HG03064 (cell line): Measurements from ENCODE around the gene CD300A.
"Not testable (repeated sequence)": the region's sequence is repeated elsewhere in the genome, so short reads cannot be mapped to it uniquely, and the experiment has no call there.

Experiments used
- ATAC-seq: cut with Tn5 transposase; IDR thresholded peaks from one replicate; pipeline ENCODE4 v1.9.1; 2021; ENCODE audit warnings: low read depth; ENCODE audit not compliant: unreplicated experiment

The CD300A gene

DNA sequence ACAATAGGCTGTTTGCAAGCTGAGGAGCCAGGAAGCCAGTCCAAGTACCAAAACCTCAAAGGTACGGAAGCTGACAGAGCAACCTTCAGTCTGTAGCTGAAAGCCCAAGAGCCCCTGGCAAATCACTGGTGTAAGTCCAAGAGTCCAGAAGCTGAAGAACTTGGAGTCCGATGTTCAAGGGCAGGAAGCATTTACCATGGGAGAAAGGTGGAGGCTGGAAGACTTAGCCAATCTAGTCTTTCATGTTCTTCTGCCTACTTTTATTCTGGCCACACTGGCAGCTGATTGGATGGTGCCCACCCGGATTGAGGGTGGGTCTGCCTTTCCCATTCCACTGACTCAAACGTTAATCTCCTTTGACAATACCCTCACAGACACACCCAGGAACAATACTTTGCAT, 49.5 kb downstream of the CD300A start:
- ATAC-seq = no peak

- ATAC-seq = no peak
Measured at GRCh38 chr17:74516561-74517328, 50.3 kb downstream of the CD300A start.

- ATAC-seq = not testable (repeated sequence)
Measured at GRCh38 chr17:74518413-74518981, 52.1 kb downstream of the CD300A start.

DNA sequence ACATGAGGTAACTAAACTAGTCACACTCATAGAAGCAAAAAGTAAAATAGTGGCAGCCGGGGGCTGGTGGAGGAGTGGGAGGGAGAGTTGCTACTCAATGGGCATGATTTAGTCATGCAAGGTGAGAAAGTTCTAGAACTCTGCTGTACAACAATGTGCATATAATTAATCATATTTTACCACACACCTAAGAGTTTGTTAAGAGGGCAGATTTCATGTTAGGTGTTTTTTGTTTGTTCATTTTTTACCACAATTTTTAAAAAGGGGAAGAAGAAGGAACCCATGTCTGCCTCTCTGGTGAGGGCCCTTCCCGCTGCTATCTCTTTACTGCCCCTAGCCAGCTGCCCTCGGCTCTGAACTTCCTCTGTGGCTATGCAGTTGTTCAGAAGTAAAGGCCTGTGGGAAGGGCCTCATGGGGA, 53.6 kb downstream of the CD300A start:
- ATAC-seq = no peak

- no peak for ATAC-seq
Measured at GRCh38 chr17:74520790-74521480, 54.5 kb downstream of the CD300A start.

- ATAC-seq = no peak
Measured at GRCh38 chr17:74521701-74522201, 55.3 kb downstream of the CD300A start.

- ATAC-seq = no peak
Measured at GRCh38 chr17:74522381-74523105, 56.1 kb downstream of the CD300A start.

GRCh38 chr17:74523308-74523707, 56.9 kb downstream of the CD300A start:
- no peak for ATAC-seq

DNA sequence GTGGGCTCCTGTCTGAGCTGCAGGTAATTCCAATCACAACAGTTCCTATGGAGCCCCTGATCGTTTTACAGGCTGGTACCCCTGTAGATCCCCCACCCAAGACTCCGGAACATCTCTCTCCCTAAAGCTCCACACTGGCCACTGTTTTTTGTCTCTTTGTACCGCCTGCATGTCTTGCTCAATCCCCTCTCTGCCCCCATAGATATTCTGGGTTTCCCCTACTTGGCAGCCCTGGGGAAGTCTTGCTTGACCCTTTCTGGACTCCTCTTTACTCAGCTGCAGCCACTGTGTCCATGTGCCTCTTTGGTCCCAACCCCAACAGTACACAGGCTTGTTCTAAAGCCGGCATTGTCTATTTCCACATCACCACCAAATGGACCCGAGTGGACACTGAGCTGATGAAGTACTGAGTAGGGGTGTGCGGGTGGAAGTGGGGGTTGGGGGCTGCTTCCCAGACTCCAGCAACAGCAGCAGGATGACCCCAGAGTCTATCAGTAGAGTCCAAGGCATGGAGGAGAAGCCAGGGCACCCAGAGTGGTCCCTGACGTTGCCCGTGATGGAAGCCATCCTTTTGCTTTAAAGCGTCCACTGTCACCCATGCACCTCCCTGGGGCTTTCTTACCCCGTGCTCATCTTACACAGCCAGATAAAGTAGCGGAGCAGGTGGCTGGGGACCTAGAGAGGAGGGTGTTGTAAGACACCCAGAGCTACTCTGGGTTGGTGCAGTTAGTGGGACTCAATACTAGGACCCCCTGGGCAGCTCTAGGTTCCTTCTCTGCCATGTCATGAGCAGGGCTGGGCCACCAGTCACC, 58.4 kb downstream of the CD300A start:
- no peak for ATAC-seq

GRCh38 chr17:74525465-74525725, 59.0 kb downstream of the CD300A start:
- no peak for ATAC-seq

DNA sequence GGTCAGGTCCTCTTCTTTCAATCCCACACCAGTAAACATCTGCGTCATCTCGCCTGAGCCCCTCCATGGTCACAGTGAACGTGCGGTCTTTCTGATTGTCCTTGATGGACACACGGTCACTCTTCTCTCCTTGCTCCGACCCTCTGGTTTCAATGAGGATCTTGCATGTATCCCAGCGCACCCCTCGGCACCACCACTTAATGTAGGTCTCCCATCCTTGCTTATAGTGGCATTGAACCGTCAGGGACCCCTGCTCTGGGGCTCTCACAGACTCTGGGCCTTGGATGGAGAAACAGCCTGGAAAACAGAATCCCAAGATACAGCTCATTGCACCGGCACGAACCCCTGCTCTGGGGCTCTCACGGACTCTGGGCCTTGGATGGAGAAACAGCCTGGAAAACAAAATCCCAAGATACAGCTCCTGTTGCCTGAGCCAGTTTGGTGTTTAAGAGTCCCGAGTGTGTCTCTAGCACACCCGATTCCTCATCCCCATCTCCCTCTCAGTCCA, 59.4 kb downstream of the CD300A start:
- ATAC-seq = no peak

DNA sequence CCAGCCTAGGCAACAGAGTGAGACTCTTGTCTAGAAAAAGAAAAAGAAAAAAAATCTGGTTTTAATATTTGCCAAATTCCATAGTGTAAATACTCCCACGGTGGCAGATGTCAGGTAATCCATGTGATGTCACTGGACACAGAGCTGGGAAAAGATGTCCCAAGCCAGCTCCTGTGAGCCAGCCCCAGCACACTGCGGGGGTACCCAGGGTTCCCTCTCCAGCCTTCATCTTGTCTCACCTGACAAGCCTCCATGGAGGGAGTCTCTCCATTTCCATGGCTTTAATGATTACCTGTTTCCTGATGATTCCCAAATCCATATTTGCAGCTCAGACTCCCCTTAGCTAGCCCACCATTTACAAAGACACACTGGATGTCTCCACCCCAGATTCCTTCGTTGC, 60.2 kb downstream of the CD300A start:
- ATAC-seq = no peak

DNA sequence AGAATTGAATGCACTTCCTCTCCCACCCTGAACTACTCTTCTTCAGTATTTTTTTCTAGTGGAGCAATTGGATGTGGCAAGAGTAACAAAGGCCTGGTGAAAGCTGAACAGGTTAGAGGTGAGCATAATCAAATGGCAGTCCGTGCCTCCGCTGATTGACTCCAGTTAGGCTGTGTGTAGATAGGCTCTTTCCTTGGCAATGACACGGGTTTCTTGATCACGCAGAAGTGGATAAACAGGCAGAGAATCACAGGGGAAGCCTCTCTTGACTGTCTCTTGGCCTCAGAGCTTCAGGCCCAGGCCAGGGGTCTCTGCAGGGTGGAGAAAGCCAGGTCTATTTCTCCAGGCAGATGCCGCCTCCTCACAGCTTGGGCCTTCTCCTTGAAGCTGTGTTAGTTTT, 60.6 kb downstream of the CD300A start:
- ATAC-seq = no peak

DNA sequence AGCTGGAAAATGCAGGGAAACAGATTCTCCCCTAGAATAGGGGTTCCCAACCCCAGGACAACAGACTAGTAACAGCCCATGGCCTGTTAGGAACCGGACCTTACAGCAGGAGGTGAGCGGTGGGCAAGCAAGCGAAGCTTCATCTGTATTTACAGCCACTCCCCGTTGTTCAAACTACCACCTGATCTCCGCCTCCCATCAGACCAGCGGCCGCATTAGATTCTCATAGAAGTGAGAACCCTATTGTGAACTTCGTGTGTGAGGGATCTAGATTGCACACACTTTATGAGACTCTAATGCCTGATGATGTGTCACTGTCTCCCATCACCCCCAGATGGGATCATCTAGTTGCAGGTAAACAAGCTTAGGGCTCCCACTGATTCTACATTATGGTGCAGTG, 61.3 kb downstream of the CD300A start:
- no peak for ATAC-seq

GRCh38 chr17:74528491-74529199, 62.2 kb downstream of the CD300A start:
- no peak for ATAC-seq

DNA sequence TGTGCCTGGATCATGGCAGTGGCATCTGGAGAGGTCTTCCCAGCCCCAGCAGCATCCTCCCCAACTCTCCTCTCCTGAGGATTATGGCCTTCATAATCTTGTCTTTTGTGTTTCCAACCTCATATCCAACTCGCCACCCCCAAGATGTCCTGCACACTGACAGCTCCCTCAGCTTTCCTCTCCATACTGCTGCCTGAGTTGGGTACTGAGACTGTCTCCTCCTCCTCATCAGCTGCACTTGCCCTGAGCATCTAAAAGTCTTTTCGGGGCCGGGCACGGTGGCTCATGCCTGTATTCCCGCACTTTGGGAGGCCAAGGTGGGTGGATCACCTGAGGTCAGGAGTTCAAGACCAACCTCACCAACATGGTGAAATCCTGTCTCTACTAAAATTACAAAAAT, 62.8 kb downstream of the CD300A start:
- no peak for ATAC-seq

- no peak for ATAC-seq
Measured at GRCh38 chr17:74530831-74531150, 64.4 kb downstream of the CD300A start.

- no peak for ATAC-seq
Measured at GRCh38 chr17:74531231-74531761, 64.9 kb downstream of the CD300A start, which contains the start of gene CD300LB. Gene CD300LB (minus strand): TSS chr17:74531475. CDS start chr17:74531350, 125 bp downstream.

DNA sequence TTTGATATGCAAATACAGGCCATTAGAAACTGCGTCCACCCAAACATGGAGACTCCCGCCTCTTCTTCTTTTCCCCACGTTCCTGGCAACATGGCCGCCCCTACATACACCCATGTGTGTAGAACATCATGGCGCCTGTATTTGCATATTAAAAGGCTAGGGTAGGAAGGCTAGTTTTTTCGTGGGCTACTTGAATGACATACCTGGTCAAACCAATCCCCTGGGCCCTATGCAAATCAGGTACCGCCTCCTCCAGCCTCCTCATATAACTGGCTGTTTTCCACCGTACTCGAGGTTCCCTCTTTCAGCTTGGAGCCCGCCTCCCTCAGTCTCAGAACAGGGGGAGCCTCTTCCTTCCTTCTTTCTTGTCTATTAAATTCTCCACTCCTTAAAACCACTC, 65.7 kb downstream of the CD300A start:
- ATAC-seq = no peak
